K562 (cell line): ENCODE results near the gene FBXL4. TPM values are rescaled to one million over a fixed set of nuclear protein-coding genes. Genes with fewer than 3 reads are reported as not detected.

ENCODE experiments used
- ETS1 ChIP-seq: conservative IDR thresholded peaks from 2 replicates; pipeline ENCODE4 v1.6.1; 2011; ENCODE audit warnings: low read depth, mild to moderate bottlenecking, low read length; ENCODE audit not compliant: control insufficient read depth
- HDAC3 ChIP-seq: fragments of 450-650 bp; IDR thresholded peaks from 2 replicates; pipeline ENCODE4 v1.6.1; 2018; ENCODE audit warnings: borderline replicate concordance, mild to moderate bottlenecking, moderate library complexity; ENCODE audit not compliant: partially characterized antibody
- HLTF ChIP-seq: fragments of 450-650 bp; IDR thresholded peaks from 2 replicates; pipeline ENCODE4 v1.6.1; 2016
- KHSRP ChIP-seq: fragments of 450-650 bp; IDR thresholded peaks from 2 replicates; pipeline ENCODE4 v1.6.1; 2017
- MAFG ChIP-seq: fragments of 450-650 bp; conservative IDR thresholded peaks from 2 replicates; pipeline ENCODE4 v1.6.1; 2016; ENCODE audit warnings: missing genetic modification characterization, missing compliant biosample characterization
- MNT ChIP-seq, 2 experiments: fragments of 450-650 bp; conservative IDR thresholded peaks; 2 replicates each; pipeline ENCODE4 v1.6.1; 2017; ENCODE audit warnings: mild to moderate bottlenecking in 2 of 2, moderate library complexity in 2 of 2
- SAP30 ChIP-seq: fragments of 200-600 bp; sonication (generic); IDR thresholded peaks from 2 replicates; pipeline ENCODE4 v1.6.1; 2012; ENCODE audit warnings: borderline replicate concordance, low read depth, mild to moderate bottlenecking, moderate library complexity, low read length, control low read depth, inconsistent platforms; ENCODE audit not compliant: insufficient read depth, poor library complexity, severe bottlenecking
- TBL1XR1 ChIP-seq, 2 experiments: IDR thresholded peaks; 2 replicates each; pipeline ENCODE4 v1.6.1; 2012; ENCODE audit warnings: improper control_type of control experiment in 2 of 2, low read length in 2 of 2, mild to moderate bottlenecking in 1 of 2
- polyA plus RNA-seq, 8 experiments: library from polyadenylated mRNA; depleted of rRNA in 4 of 8; stranded (reverse) in 5 of 8; unstranded in 3 of 8; fragments of >200 nt; fragmentation: Nextera tagmentation in 2 of 8; fragmentation: Illumina TruSeq in 1 of 8; extraction: Ambion mirVana in 2 of 8; extraction: Trizol in 1 of 8; gene quantifications; 2 replicates each; pipeline versions ENCODE4 v1.2.1 to v1.2.3, GENCODE V29; 2011 to 2014; ENCODE audit warnings: inconsistent platforms in 1 of 8, missing spikeins in 1 of 8
- total RNA-seq, 7 experiments: library from RNA; depleted of rRNA in 6 of 7; stranded (reverse); fragments of >200 nt in 6 of 7; fragmentation: Illumina TruSeq in 2 of 7; extraction: Trizol in 2 of 7; gene quantifications; 2 replicates each; pipeline versions ENCODE4 v1.2.1 to v1.2.3, GENCODE V29; 2011 to 2021; ENCODE audit warnings: low replicate concordance in 1 of 7

FBXL4 gene
- total and polyA plus RNA-seq, 9 of the 15 experiments (the other 6 are each of a cell fraction or from before 2014, with no cell fraction given) = 4.2 to 23.1 (median 7.7) TPM

GRCh38 chr6:98834060-98835031, 113.4 kb downstream of the FBXL4 start, which contains the start of gene POU3F2 (continued):
- TF ChIP-seq SAP30 (no peak), HLTF (peak; percentile 69; the same call in 1 of the 2 replicates), MAFG (tag) (no peak), MNT (conservative IDR thresholded peaks at IDR 0.05) (peak in 1 of 2 experiments; percentile 57; a peak in 1 of 4 replicates), KHSRP (no peak), ETS1 (no peak), HDAC3 (no peak), TBL1XR1 (IDR thresholded peaks at IDR 0.05; ENCODE audit: low read length in 2 of 2) (peak in 1 of 2 experiments; percentile 47; a peak in 1 of 4 replicates)
- TF ChIP-seq, all 486 proteins: peak for 75
